Esophagus squamous epithelium (tissue), 5 donors: ENCODE data around the gene MYO9B. TPM values are rescaled to one million over a fixed set of nuclear protein-coding genes. Genes with fewer than 3 reads are reported as not detected.

Experiments used
- DNase-seq: peaks from one replicate; lab custom pipeline; 2025; lab: John Stamatoyannopoulos, UW
- H3K27ac ChIP-seq, 4 donors: fragments of 200-600 bp; sonication (generic); one replicate each; pipeline ENCODE4 v1.5.1; 2016 to 2019; ENCODE audit warnings: mild to moderate bottlenecking in 1 of 4
- H3K27me3 ChIP-seq, 4 donors: fragments of 200-600 bp; sonication (generic); 1 replicate in 3 of 4; 2 replicates in 1 of 4; pipeline versions ENCODE4 v1.5.1 to v1.6.0; 2017 to 2021; ENCODE audit warnings: antibody characterized with exemption in 1 of 4
- H3K36me3 ChIP-seq, 3 donors: fragments of 200-600 bp; sonication (generic); one replicate each; pipeline ENCODE4 v1.5.1; 2016 to 2019
- H3K4me1 ChIP-seq, 3 donors: fragments of 200-600 bp; sonication (generic); one replicate each; pipeline ENCODE4 v1.5.1; 2017 to 2019
- H3K4me3 ChIP-seq, 4 donors: fragments of 200-600 bp; sonication (generic); 1 replicate in 3 of 4; 2 replicates in 1 of 4; pipeline ENCODE4 v1.5.1; 2016 to 2019; ENCODE audit warnings: mild to moderate bottlenecking in 2 of 4, moderate library complexity in 1 of 4
- H3K9me3 ChIP-seq, 3 donors: fragments of 200-600 bp; sonication (generic); one replicate each; pipeline ENCODE4 v1.5.1; 2016 to 2019
- POLR2A ChIP-seq, 4 donors: fragments of 450-650 bp; IDR thresholded peaks; one replicate each; pipeline ENCODE4 v1.6.1; 2017; ENCODE audit warnings: antibody characterized with exemption in 4 of 4, mild to moderate bottlenecking in 4 of 4, moderate library complexity in 3 of 4
- WGBS, 2 donors: methylation state at CpG; one replicate each; pipeline ENCODE4 v1.1.5; 2018; 5-methylcytosine and 5-hydroxymethylcytosine counted together
- intact Hi-C: fragments of 100-400 bp; cut with DNase I; formaldehyde crosslinking; loops from one replicate; pipeline ENCODE4 v1.15.0; 2022
- total RNA-seq, 4 donors: library from RNA; depleted of rRNA; stranded (reverse); fragments of >200 nt; gene quantifications; one replicate each; pipeline ENCODE4 v1.1.0, GENCODE V29; 2016
- TF ChIP-seq, protein P1 (sequence below), 6 experiments: fragments of 450-650 bp in 4 of 6; fragments of 200-600 bp in 2 of 6; sonication (generic) in 2 of 6; IDR thresholded peaks; one replicate each; pipeline ENCODE4 v1.5.1; 2016 to 2019; ENCODE audit warnings: antibody characterized with exemption in 6 of 6, mild to moderate bottlenecking in 4 of 6, moderate library complexity in 4 of 6
- donor health status: DM: yes; HTN: yes; CAD: no.

The MYO9B gene
- total RNA-seq, 4 donors from 2014 or later: 25.5 to 60.5 (median 39.5) TPM

DNA sequence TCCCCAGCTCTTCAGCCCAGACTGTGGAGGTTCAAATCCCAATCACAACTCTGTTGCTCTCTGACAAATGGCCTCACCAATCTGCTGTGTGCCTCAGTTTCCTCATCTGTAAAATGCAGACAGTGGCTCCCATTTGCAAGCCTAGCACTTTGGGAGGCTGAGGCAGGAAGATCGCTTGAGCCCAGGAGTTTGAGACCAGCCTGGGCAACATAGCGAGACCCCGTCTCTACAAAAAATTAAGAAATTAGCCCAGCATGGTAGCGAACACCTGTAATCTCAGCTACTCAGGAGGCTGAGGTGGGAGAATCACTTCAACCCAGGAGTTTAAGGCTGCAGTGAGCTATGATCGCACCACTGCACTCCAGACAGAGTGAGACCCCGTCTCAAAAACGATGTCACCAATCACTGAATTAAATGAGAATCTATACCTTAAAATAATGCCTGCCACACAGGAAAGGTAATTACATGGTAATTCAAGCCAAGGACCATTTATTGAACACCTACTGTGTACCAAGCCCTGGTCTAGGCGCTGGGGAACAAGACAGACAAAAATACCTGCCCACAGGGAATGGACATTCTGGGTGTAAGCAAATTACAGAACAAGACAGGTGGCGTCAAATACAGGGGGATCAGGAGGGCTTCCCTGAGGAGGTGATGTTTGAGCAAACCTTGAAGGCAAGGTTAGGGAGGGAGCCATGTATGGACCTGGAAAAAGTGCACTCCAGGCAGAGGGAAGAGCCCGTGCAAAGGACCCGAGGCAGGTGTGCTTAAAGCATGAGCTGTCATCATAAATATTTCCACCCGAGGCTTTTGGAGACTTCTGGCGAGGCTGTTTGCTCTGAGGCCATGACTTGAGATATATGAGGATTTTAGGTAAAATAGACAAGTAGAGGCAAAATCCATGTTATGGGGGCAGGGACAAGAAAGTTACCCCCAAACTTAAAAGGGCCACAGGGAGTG lies 162.4 kb downstream of the MYO9B start:
- TF ChIP-seq, protein P1, sequence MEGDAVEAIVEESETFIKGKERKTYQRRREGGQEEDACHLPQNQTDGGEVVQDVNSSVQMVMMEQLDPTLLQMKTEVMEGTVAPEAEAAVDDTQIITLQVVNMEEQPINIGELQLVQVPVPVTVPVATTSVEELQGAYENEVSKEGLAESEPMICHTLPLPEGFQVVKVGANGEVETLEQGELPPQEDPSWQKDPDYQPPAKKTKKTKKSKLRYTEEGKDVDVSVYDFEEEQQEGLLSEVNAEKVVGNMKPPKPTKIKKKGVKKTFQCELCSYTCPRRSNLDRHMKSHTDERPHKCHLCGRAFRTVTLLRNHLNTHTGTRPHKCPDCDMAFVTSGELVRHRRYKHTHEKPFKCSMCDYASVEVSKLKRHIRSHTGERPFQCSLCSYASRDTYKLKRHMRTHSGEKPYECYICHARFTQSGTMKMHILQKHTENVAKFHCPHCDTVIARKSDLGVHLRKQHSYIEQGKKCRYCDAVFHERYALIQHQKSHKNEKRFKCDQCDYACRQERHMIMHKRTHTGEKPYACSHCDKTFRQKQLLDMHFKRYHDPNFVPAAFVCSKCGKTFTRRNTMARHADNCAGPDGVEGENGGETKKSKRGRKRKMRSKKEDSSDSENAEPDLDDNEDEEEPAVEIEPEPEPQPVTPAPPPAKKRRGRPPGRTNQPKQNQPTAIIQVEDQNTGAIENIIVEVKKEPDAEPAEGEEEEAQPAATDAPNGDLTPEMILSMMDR (IDR thresholded peaks at IDR 0.05): no peak
- no peak for TF ChIP-seq POLR2A (IDR thresholded peaks at IDR 0.05)
- Histone ChIP-seq H3K4me3 (no peak overlapping the region), H3K27ac (no peak overlapping the region), H3K36me3 (peaks cover 0 to 71% (median 5%) of the 10 kb centered on the region in 3 donors), H3K27me3 (no peaks in the 10 kb centered on the region), H3K9me3 (no peaks in the 10 kb centered on the region), H3K4me1 (peaks cover 24 to 66% (median 27%) of the 10 kb centered on the region in 3 donors)
- WGBS, 2 donors: 75 to 89% methylated on average over 11 to 12 of the region's 13 CpGs
- no peak for DNase-seq
- intact Hi-C loops: no loop called here

DNA sequence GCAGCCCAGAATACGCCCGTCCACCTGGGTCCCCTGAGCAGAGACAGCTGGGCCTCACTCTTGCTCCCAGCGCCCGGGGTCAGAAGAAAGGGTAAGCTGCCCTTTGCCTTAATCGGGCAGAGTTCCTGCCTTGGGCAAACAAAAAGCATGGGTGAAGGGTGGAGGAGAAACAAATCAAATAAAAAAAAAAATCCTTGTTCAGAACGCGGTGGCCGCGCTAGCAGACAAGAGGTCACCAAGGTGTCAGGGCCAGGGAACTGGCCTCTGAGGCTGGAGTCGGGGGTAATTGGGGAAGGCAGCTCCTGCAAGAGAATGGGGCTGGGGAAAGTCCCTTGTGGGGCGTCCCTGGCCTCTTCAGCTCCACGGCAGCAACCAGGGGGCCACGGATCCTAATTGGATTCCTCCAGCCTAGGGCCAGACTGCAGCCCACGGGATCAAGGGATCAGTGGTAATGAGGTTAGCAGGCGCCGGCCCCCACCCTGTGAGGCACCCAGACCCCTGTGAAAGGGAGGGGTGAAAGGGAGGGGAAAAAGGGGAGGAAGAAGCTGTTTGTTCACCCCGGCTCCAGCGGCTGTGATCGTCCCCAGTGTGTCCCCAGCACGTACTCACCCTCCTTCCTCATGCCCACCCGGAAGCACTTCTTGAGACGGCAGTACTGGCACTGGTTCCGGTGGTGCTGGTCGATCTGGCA lies 164.6 kb downstream of the MYO9B start:
- WGBS, 2 donors: 73 to 76% methylated on average over 13 to 15 of the region's 24 CpGs
- Histone ChIP-seq H3K4me1 (peaks cover 17 to 72% (median 18%) of the 10 kb centered on the region in 3 donors), H3K27ac (no peak overlapping the region)

DNA sequence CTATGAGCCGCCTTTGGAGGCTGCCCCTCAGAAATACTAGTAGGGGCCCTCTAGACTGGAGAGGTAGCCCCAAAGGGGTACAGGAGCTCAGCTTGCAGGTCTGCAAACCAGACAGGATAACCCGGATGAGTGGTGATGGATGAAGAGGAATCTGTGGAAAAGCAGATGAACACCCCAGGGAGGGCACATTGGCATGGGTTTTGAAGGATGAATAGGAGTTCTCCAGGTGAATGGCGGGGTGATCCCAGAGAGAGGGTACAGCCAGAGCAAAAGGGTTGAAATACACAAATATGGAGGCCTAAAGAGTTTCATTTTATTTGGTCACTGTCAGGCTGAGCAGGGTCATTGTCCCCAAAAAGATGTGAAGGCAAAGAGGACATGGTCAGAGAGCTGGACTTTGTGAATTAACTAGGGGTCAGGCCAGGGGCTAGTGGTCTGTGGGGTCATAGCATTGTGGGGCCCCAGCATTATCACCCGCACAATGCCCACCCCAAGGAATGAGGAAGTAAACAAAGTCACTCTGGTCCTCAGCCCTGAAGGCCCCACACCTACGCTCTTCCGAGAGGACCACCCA lies 165.3 kb downstream of the MYO9B start:
- peaks cover 0 to 49% (median 5%) of the 10 kb centered on the region in 3 donors for H3K36me3 ChIP-seq
- WGBS, 2 donors: 93 to 98% methylated on average over 5 to 6 of the region's 6 CpGs
- H3K27me3 ChIP-seq: no peaks in the 10 kb centered on the region
- peak overlapping the region in 3 of 4 donors; percentile 42 to 94 (median 88) for H3K27ac ChIP-seq
- intact Hi-C loops: no loop called here
- H3K9me3 ChIP-seq: no peaks in the 10 kb centered on the region
- no peak for DNase-seq
- peaks cover 15 to 65% (median 16%) of the 10 kb centered on the region in 3 donors for H3K4me1 ChIP-seq
- TF ChIP-seq, protein P1 (IDR thresholded peaks at IDR 0.05): no peak
- TF ChIP-seq POLR2A (IDR thresholded peaks at IDR 0.05): no peak
- no peak overlapping the region for H3K4me3 ChIP-seq

More for the DNA sequence above, 164.6 kb downstream of the MYO9B start:
- Histone ChIP-seq H3K36me3 (peaks cover 0 to 49% (median 5%) of the 10 kb centered on the region in 3 donors), H3K9me3 (no peaks in the 10 kb centered on the region), H3K4me3 (no peak overlapping the region), H3K27me3 (no peaks in the 10 kb centered on the region)
- intact Hi-C loops: no loop called here
- TF ChIP-seq, protein P1 (IDR thresholded peaks at IDR 0.05): no peak
- DNase-seq: no peak

DNA sequence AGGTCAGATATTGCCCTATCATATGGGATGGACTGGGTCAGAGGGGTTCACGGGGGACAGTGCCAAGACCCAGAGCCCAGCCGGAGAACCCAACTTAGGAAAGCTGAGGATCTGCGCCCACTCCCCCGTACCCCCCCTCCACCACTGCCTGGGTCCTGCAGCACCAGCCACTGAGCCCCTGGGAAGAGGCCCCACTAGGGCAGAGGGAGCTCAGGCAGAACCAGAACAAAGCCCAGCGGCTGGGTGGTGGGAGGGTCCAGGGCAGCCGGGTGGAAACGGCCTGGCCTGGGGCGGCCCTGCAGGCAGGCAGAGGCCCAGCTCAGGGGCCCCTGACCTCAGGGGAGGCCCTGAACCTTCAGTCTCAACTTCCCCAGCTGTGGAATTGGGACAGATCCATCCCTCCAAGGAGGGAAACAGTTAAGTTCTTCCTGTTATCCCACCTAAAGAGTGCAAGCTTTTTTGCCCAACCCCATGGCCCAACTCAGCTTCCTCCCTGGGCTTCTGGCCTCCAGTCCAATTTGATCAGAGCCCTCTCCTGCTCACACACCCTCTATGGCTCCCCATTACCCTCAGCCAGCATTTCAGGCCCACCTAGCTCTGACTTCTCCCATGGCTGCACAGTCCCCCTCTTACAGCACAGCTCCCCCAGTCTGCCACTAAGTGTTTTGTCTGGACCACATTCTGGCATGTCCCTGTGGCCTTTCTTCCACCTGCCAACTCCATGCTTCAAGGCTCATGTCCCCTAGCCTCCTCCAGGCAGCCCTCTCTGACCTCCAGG lies 167.0 kb downstream of the MYO9B start:
- TF ChIP-seq, protein P1 (IDR thresholded peaks at IDR 0.05): no peak
- TF ChIP-seq POLR2A (IDR thresholded peaks at IDR 0.05): no peak
- intact Hi-C loops: no loop called here

More for the DNA sequence above, 167.0 kb downstream of the MYO9B start:
- DNase-seq: no peak
- Histone ChIP-seq H3K27ac (peak overlapping the region; percentile 88 to 94 (median 92)), H3K4me3 (peak overlapping the region in 3 of 4 donors; percentile 89 to 95 (median 92)), H3K27me3 (no peaks in the 10 kb centered on the region), H3K4me1 (peaks cover 17 to 65% (median 31%) of the 10 kb centered on the region in 3 donors), H3K9me3 (no peaks in the 10 kb centered on the region), H3K36me3 (peaks cover 0 to 38% (median 5%) of the 10 kb centered on the region in 3 donors)
- WGBS, 2 donors: 55 to 57% methylated on average over 4 of the region's 8 CpGs
